GM10847 (cell line): ENCODE results near the gene SEMA4D.

Experiments
- POLR2A ChIP-seq: IDR thresholded peaks from 2 replicates; pipeline ENCODE4 v1.6.1; 2011; ENCODE audit not compliant: insufficient read length; ENCODE audit errors: extremely low read depth

The SEMA4D gene

GRCh38 chr9:89454498-89455355, 43.2 kb downstream of the SEMA4D start:
- TF ChIP-seq POLR2A, result no peak

DNA sequence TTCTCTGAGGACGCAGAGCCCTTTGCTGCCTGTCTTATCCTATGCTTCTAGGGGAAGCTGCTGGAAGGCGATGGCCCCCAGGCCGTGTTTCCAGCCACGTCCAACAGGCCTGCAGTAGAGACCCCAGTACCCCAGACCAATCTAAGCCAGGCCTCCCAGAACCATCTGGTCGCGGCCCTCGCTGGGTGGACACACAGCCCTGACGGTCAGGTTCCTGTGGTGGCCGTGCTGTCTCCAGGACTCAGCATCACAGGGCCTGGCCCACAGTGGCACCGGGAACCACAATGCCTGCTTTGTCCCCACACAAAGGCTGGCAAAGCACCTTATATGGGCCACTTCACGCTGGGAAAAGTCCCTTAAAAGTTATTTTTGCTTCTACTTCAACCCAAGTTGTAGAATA, 44.5 kb downstream of the SEMA4D start:
- no peak for TF ChIP-seq POLR2A

DNA sequence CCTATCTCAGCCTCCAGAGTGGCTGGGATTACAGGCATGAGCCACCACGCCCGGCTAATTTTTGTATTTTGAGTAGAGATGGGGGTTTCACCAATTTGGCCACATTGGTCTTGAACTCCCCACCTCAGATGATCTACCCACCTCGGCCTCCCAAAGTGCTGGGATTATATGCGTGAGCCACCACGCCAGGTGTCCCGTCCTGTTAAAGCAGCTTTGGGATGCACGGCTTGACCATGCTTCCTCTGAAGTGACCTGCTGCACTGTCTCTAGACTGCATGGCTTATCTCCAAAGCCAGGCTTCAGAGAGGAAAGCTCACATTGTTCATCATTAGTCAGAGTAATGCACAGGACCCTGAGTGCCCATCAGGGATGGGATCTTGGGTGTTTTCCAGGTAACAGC, 45.4 kb downstream of the SEMA4D start:
- TF ChIP-seq POLR2A, result no peak

GRCh38 chr9:89450213-89450612, 47.7 kb downstream of the SEMA4D start:
- TF ChIP-seq POLR2A, result no peak

DNA sequence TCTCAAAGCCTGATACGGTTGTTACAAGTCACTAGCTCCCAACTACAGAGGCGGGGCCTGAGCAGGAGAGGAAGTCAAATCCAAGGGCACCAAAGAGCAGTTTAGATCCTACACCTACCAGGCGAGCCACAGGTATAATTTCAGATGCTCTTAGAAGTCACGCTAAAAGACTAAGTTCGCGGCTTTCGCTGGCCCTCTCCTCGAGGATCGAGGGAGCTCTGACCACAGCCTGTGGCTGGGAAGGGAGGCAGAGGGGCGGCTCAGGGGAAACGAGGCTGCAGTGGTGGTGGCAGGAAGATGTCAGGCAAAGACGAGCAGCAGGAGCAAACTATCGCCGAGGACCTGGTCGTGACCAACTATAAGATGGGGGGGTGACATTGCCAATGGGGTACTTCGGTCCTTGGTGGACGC, 48.6 kb downstream of the SEMA4D start:
- no peak for TF ChIP-seq POLR2A

DNA sequence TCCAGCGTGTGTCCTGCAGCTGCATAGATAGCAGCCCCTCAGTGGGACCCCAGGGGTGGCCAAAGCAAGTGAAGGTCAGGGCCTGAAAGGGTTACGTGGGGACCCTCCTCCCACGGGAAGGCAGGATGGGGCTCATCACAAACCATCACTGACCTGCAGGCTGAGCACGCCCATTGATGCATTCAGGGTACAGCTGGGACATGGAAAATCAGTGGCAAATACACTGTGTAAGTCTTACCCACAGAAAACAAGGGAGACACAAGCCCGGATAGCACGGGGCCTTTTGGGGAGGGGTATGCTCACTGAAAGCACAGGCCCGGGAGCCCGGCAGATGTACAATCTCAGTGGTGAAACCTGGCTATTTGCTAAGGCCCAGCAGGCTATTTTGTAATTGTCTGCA, 49.1 kb downstream of the SEMA4D start:
- no peak for TF ChIP-seq POLR2A

- TF ChIP-seq POLR2A, result no peak
Measured at GRCh38 chr9:89448381-89448780, 49.5 kb downstream of the SEMA4D start.

- no peak for TF ChIP-seq POLR2A
Measured at GRCh38 chr9:89447416-89447815, 50.5 kb downstream of the SEMA4D start.

- no peak for TF ChIP-seq POLR2A
Measured at GRCh38 chr9:89446961-89447310, 51.0 kb downstream of the SEMA4D start.

GRCh38 chr9:89446261-89446960, 51.5 kb downstream of the SEMA4D start:
- TF ChIP-seq POLR2A, result no peak

DNA sequence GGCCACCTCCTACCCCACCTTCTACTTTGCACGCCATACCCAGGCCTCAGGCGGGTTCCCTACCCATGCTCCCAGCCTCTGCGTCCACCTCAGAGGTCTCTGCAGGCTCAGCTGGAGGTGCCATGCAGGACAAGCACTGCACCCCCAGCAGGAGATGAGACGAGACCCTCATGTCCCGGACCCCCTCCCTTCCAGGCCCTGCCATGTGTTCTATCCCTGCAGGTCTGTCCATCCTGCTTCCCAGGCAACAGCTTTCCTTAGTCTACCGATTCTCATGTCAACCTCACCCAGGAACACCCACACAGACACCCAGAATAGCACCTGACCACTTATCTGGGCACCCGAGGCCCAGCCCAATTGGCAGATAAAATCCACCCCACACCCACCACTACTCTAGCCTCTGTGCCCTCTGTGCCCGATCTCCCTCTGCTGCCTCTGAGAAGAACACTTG, 52.1 kb downstream of the SEMA4D start:
- TF ChIP-seq POLR2A, result no peak

- TF ChIP-seq POLR2A, result no peak
Measured at GRCh38 chr9:89444925-89445765, 52.8 kb downstream of the SEMA4D start.

- no peak for TF ChIP-seq POLR2A
Measured at GRCh38 chr9:89444274-89444673, 53.6 kb downstream of the SEMA4D start.

DNA sequence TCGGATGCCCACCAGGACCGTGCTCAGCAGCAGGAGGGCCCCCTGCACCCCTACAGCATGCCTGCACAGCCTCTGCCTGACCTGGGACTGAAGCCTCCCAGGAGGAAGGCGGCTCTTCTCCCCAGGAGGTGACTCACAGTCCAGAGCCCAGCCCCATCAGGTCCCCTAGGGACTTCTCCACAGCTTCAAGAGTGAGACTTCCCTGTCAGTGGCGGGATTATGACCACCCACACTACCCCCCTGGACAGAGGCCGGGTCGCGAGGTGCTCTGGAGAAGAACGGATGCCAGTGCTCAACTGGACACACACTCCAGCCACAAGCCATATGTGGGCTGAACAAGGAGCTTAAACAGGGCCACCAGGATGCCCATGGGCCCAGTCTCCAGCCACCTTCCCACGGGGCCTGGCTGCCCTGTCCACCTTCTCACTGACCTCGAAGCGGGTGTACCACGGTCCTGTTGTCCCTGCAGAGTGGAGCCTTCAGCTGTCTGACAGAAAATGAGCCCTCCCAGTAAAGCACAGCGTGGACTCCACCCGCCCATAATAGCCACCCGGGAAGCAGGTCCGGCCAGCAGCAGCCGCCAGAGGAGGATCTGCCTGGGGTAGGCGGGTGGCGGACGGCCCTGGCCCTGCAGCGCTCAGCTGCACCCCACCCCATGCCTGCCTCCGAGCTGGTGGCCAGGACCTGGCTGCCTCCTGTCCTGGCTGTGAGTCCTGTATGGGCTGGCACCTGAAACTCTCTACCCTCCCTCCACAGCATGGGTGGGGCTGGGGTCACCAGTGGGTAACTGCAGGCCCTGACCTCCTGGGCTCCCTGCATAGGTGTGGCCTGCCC, 54.7 kb downstream of the SEMA4D start:
- no peak for TF ChIP-seq POLR2A

DNA sequence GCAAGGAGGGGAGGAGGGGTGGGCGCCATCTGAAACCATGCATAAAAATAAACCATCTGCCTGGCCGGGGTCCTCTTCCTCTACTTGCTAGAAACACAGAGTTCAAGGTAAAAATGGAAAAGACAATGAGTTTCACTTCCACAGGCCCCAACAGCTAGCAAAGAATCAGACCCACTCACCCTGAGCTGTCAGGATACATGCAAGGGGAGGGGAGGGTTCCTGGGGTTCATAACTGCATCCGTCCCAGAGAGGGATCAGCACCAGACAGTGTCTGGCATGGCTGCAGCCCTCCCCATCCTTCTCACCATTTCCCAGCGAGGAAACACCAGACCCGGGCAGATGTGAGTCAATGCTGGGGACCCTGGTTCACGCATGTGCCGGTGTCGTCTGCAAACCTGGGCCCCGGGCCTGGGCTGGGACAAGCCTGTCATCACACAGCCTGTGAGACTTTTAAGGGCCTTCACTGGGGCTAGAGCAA, 55.4 kb downstream of the SEMA4D start:
- no peak for TF ChIP-seq POLR2A
